Panc1 (cell line): ENCODE data around the gene ACYP2.

Source experiments
- POLR2AphosphoS5 ChIP-seq: IDR thresholded peaks from 2 replicates; pipeline ENCODE4 v1.6.1; 2012; ENCODE audit warnings: mild to moderate bottlenecking, low read depth, low read length, moderate library complexity
- TF ChIP-seq, protein P1 (sequence below): fragments of 450-650 bp; IDR thresholded peaks from 2 replicates; pipeline ENCODE4 v1.5.1; 2017; ENCODE audit warnings: mild to moderate bottlenecking

DNA sequence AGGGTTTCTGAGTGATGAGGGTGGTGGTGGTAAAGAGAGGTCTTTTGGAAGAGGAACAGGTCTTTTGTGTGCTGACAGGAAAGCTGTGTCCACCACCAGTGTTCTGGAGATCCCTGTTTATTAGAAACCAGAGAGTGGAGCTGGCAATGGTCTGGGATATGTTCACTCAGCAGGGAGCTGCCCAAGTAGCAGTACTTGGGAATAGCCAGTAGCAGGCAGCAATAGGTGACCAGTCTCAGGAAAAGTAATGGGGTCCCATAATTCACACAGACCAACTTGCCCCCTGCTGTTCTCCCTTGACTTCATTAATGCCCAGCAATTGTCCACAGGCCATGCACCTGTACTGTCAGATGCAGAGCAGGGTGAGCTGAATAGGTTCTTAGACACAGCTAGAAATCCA lies 138.8 kb downstream of the ACYP2 start:
- TF ChIP-seq, protein P1, sequence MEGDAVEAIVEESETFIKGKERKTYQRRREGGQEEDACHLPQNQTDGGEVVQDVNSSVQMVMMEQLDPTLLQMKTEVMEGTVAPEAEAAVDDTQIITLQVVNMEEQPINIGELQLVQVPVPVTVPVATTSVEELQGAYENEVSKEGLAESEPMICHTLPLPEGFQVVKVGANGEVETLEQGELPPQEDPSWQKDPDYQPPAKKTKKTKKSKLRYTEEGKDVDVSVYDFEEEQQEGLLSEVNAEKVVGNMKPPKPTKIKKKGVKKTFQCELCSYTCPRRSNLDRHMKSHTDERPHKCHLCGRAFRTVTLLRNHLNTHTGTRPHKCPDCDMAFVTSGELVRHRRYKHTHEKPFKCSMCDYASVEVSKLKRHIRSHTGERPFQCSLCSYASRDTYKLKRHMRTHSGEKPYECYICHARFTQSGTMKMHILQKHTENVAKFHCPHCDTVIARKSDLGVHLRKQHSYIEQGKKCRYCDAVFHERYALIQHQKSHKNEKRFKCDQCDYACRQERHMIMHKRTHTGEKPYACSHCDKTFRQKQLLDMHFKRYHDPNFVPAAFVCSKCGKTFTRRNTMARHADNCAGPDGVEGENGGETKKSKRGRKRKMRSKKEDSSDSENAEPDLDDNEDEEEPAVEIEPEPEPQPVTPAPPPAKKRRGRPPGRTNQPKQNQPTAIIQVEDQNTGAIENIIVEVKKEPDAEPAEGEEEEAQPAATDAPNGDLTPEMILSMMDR, result 0 out of 2 replicates have a peak, but pooled peaks have one; percentile 10
- TF ChIP-seq POLR2AphosphoS5, result no peak
